ENCODE data around the gene MYO18A.
A peak's percentile ranks its signal among the peaks of the same experiment; 100 is the strongest.

GRCh38 chr17:29219378-29220047 is 39.3 kb upstream of the MYO18A start:
- TF ChIP-seq CTCF (IDR thresholded peaks at IDR 0.05) = peak; percentile 86 to 97 (median 92)
- TF ChIP-seq POLR2A (IDR thresholded peaks at IDR 0.05) = no peak
